DOHH2 (cell line): ENCODE data around the gene HLA-C.

Experiments used
- EZH2phosphoT487 ChIP-seq: fragments of 200-600 bp; sonication (generic); IDR thresholded peaks from 2 replicates; pipeline ENCODE4 v1.6.1; 2017; ENCODE audit warnings: borderline replicate concordance, mild to moderate bottlenecking, antibody characterized with exemption, low read length, moderate library complexity, mixed read lengths
- TF ChIP-seq, protein P1 (sequence below): fragments of 200-600 bp; sonication (generic); IDR thresholded peaks from one replicate; pipeline ENCODE4 v1.5.1; 2014; ENCODE audit warnings: antibody characterized with exemption, mild to moderate bottlenecking, low read depth, low read length; ENCODE audit not compliant: poor library complexity, severe bottlenecking

DNA sequence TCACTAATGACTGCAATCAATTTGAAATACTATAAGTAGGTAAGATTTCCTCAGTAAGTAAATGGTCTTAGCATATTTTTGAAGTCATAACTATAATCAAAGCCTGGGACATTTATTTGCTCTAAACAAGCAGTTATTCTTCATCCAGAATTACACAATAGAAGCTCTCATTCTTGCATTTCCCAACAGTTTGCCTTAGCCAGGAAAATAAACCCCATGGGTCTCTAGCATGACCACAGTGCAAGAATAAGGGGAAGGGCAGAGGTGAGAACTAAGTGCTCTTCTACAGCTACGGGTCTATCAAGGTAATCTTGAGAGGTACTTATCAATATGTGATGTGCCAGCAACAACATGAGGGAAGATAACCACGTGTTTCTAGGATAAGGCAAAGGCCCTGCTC lies 14.1 kb upstream of the HLA-C start:
- TF ChIP-seq, protein P1, sequence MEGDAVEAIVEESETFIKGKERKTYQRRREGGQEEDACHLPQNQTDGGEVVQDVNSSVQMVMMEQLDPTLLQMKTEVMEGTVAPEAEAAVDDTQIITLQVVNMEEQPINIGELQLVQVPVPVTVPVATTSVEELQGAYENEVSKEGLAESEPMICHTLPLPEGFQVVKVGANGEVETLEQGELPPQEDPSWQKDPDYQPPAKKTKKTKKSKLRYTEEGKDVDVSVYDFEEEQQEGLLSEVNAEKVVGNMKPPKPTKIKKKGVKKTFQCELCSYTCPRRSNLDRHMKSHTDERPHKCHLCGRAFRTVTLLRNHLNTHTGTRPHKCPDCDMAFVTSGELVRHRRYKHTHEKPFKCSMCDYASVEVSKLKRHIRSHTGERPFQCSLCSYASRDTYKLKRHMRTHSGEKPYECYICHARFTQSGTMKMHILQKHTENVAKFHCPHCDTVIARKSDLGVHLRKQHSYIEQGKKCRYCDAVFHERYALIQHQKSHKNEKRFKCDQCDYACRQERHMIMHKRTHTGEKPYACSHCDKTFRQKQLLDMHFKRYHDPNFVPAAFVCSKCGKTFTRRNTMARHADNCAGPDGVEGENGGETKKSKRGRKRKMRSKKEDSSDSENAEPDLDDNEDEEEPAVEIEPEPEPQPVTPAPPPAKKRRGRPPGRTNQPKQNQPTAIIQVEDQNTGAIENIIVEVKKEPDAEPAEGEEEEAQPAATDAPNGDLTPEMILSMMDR = no peak
- no peak for TF ChIP-seq EZH2phosphoT487
